Mesendoderm (in vitro differentiated cells): ENCODE results near the gene PIK3AP1.

Experiments
- DNase-seq: peaks from one replicate; pipeline ENCODE4 v3.0.0; 2013
- H2AK5ac ChIP-seq: 2 replicates; pipeline ENCODE4 v1.6.1; 2013; ENCODE audit warnings: low read length, inconsistent platforms
- H2BK120ac ChIP-seq: 2 replicates; pipeline ENCODE4 v1.6.1; 2013; ENCODE audit warnings: low read depth, mild to moderate bottlenecking, low read length, moderate library complexity, mixed read lengths
- H2BK15ac ChIP-seq: replicated peaks from 2 replicates; pipeline ENCODE4 v1.6.1; 2013; ENCODE audit warnings: low read depth, mild to moderate bottlenecking, moderate library complexity
- H2BK5ac ChIP-seq: 2 replicates; pipeline ENCODE4 v1.6.1; 2013; ENCODE audit warnings: low read length, inconsistent platforms
- H3K18ac ChIP-seq: 2 replicates; pipeline ENCODE4 v1.6.1; 2013; ENCODE audit warnings: mild to moderate bottlenecking, low read length, mixed read lengths
- H3K23ac ChIP-seq: one replicate; pipeline ENCODE4 v1.6.1; 2013; ENCODE audit warnings: low read length
- H3K27ac ChIP-seq: 2 replicates; pipeline ENCODE4 v1.5.1; 2013; ENCODE audit warnings: low read depth, mild to moderate bottlenecking, inconsistent platforms, low read length, moderate library complexity
- H3K27me3 ChIP-seq: 2 replicates; pipeline ENCODE4 v1.6.1; 2013; ENCODE audit warnings: low read length, control low read depth, mild to moderate bottlenecking, inconsistent platforms; ENCODE audit not compliant: insufficient read depth, poor library complexity
- H3K36me3 ChIP-seq: 2 replicates; pipeline ENCODE4 v1.6.1; 2013; ENCODE audit warnings: low read length, inconsistent platforms; ENCODE audit not compliant: control insufficient read depth, insufficient read depth
- H3K4ac ChIP-seq: one replicate; pipeline ENCODE4 v1.6.1; 2013; ENCODE audit warnings: low read depth, mild to moderate bottlenecking, low read length, moderate library complexity
- H3K4me1 ChIP-seq: 2 replicates; pipeline ENCODE4 v1.6.1; 2013; ENCODE audit warnings: low read depth, low read length, inconsistent platforms; ENCODE audit not compliant: control insufficient read depth
- H3K4me2 ChIP-seq: 2 replicates; pipeline ENCODE4 v1.6.1; 2013; ENCODE audit warnings: low read length
- H3K4me3 ChIP-seq: 2 replicates; pipeline ENCODE4 v1.5.1; 2013; ENCODE audit warnings: mild to moderate bottlenecking, low read length
- H3K56ac ChIP-seq: one replicate; pipeline ENCODE4 v1.6.1; 2013; ENCODE audit warnings: low read length
- H3K79me1 ChIP-seq: 2 replicates; pipeline ENCODE4 v1.6.1; 2013; ENCODE audit warnings: low read length, inconsistent platforms
- H3K79me2 ChIP-seq: 2 replicates; pipeline ENCODE4 v1.6.1; 2013; ENCODE audit warnings: mild to moderate bottlenecking, low read length; ENCODE audit not compliant: control insufficient read depth, insufficient read depth
- H3K9ac ChIP-seq: 2 replicates; pipeline ENCODE4 v1.6.1; 2013; ENCODE audit warnings: low read length, inconsistent platforms
- H4K5ac ChIP-seq: one replicate; pipeline ENCODE4 v1.6.1; 2013; ENCODE audit warnings: low read length
- H4K8ac ChIP-seq: one replicate; pipeline ENCODE4 v1.6.1; 2013; ENCODE audit warnings: low read depth, mild to moderate bottlenecking, control low read depth, low read length, moderate library complexity
- WGBS: extraction: QIAGEN DNeasy Blood & Tissue Kit; methylation state at CpG from one replicate; pipeline ENCODE4 v1.1.7; 2013; ENCODE audit warnings: low lambda C conversion rate, missing lambda C conversion rate; ENCODE audit not compliant: insufficient coverage; ENCODE audit errors: extremely low coverage; 5-methylcytosine and 5-hydroxymethylcytosine counted together

The PIK3AP1 gene

GRCh38 chr10:96595741-96596140 lies 124.6 kb downstream of the PIK3AP1 start:
- H3K27ac ChIP-seq = no peak overlapping the region
- no peaks in the 10 kb centered on the region for H3K4me1 ChIP-seq
- no peak overlapping the region for H2BK5ac ChIP-seq
- H3K4me3 ChIP-seq = no peak overlapping the region
- no peak overlapping the region for H2BK120ac ChIP-seq
- no peak overlapping the region for H4K5ac ChIP-seq
- H3K36me3 ChIP-seq = no peaks in the 10 kb centered on the region
- no CpG with 5 or more reads among the region's 4 CpGs for WGBS
- H3K4ac ChIP-seq = no peak overlapping the region
- H3K9ac ChIP-seq = no peak overlapping the region
- DNase-seq = no peak
- H3K23ac ChIP-seq = no peak overlapping the region
- no peak overlapping the region for H4K8ac ChIP-seq
- H3K79me2 ChIP-seq = no peaks in the 10 kb centered on the region
- H3K79me1 ChIP-seq = no peaks in the 10 kb centered on the region
- H3K18ac ChIP-seq = no peak overlapping the region
- H3K4me2 ChIP-seq = no peak overlapping the region
- no peak overlapping the region for H2AK5ac ChIP-seq
- H3K56ac ChIP-seq = no peak overlapping the region
- no peaks in the 10 kb centered on the region for H3K27me3 ChIP-seq
- H2BK15ac ChIP-seq = no peak overlapping the region

DNA sequence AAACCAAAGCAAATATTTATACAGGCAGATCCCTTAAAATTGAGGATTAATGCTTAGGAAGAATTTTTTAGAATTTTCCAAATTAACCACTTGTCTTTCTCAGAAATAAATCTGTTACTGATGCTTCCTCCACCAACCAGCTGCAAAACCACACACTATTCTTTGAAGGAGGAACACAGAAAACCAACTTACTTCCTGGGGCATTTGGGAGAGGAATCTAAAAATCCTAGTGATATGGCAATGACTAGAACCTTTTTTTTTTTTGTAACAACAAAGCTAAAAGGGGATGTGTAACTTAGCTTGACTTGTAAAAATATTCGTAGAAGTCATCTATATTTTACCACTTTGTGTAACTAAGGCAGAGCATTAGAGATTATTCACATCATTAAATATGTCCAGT lies 128.4 kb downstream of the PIK3AP1 start:
- Histone ChIP-seq H2AK5ac (no peak overlapping the region), H4K5ac (no peak overlapping the region), H3K4me1 (no peaks in the 10 kb centered on the region), H4K8ac (no peak overlapping the region), H3K56ac (no peak overlapping the region), H3K4me3 (no peak overlapping the region), H3K4ac (no peak overlapping the region), H2BK15ac (no peak overlapping the region), H3K27me3 (no peaks in the 10 kb centered on the region), H3K79me1 (no peaks in the 10 kb centered on the region), H3K27ac (no peak overlapping the region), H3K18ac (no peak overlapping the region), H3K79me2 (no peaks in the 10 kb centered on the region), H3K9ac (no peak overlapping the region), H3K36me3 (no peaks in the 10 kb centered on the region), H3K23ac (no peak overlapping the region), H2BK5ac (no peak overlapping the region), H2BK120ac (no peak overlapping the region), H3K4me2 (no peak overlapping the region)
- DNase-seq = no peak
- no CpG with 5 or more reads among the region's 1 CpG for WGBS

GRCh38 chr10:96588616-96589419 lies 131.5 kb downstream of the PIK3AP1 start:
- Histone ChIP-seq H2BK5ac (no peak overlapping the region), H4K8ac (no peak overlapping the region), H3K56ac (no peak overlapping the region), H3K79me1 (no peaks in the 10 kb centered on the region), H2BK15ac (no peak overlapping the region), H3K36me3 (no peaks in the 10 kb centered on the region), H4K5ac (no peak overlapping the region), H2BK120ac (no peak overlapping the region), H3K9ac (no peak overlapping the region), H3K23ac (no peak overlapping the region), H3K27me3 (no peaks in the 10 kb centered on the region), H3K27ac (no peak overlapping the region), H3K4me1 (no peaks in the 10 kb centered on the region), H3K79me2 (peaks cover 24% of the 10 kb centered on the region), H3K4me2 (no peak overlapping the region), H2AK5ac (no peak overlapping the region), H3K18ac (no peak overlapping the region), H3K4me3 (no peak overlapping the region), H3K4ac (no peak overlapping the region)
- no peak for DNase-seq
- WGBS = 100% methylated on average over 1 of the region's 5 CpGs

GRCh38 chr10:96588060-96588554 lies 132.2 kb downstream of the PIK3AP1 start:
- no peak overlapping the region for H2BK120ac ChIP-seq
- WGBS = no CpG with 5 or more reads among the region's 4 CpGs
- no peaks in the 10 kb centered on the region for H3K4me1 ChIP-seq
- no peak overlapping the region for H3K9ac ChIP-seq
- H3K36me3 ChIP-seq = no peaks in the 10 kb centered on the region
- no peak overlapping the region for H3K4me3 ChIP-seq
- no peak overlapping the region for H2BK5ac ChIP-seq
- no peak overlapping the region for H3K4ac ChIP-seq
- no peak overlapping the region for H3K27ac ChIP-seq
- no peak overlapping the region for H4K5ac ChIP-seq
- no peak for DNase-seq
- no peaks in the 10 kb centered on the region for H3K27me3 ChIP-seq
- H3K23ac ChIP-seq = no peak overlapping the region
- no peak overlapping the region for H2AK5ac ChIP-seq
- no peak overlapping the region for H4K8ac ChIP-seq
- no peak overlapping the region for H2BK15ac ChIP-seq
- peaks cover 31% of the 10 kb centered on the region for H3K79me2 ChIP-seq
- H3K56ac ChIP-seq = no peak overlapping the region
- H3K79me1 ChIP-seq = no peaks in the 10 kb centered on the region
- H3K18ac ChIP-seq = no peak overlapping the region
- no peak overlapping the region for H3K4me2 ChIP-seq

- Histone ChIP-seq H2BK5ac (peak overlapping the region; percentile 14), H3K23ac (no peak overlapping the region), H3K79me2 (peaks cover 36% of the 10 kb centered on the region), H3K18ac (peak overlapping the region; percentile 46), H3K4me2 (peak overlapping the region; percentile 32), H3K27ac (peak overlapping the region; percentile 90), H3K79me1 (no peaks in the 10 kb centered on the region), H3K36me3 (no peaks in the 10 kb centered on the region), H3K4ac (peak overlapping the region; percentile 65), H3K56ac (peak overlapping the region; percentile 89), H4K8ac (peak overlapping the region; percentile 98), H3K4me1 (no peaks in the 10 kb centered on the region), H2BK120ac (no peak overlapping the region), H3K4me3 (peak overlapping the region; percentile 7), H3K27me3 (no peaks in the 10 kb centered on the region), H2AK5ac (no peak overlapping the region), H4K5ac (no peak overlapping the region), H3K9ac (peak overlapping the region; percentile 79), H2BK15ac (no peak overlapping the region)
- WGBS = no CpG with 5 or more reads among the region's 25 CpGs
- DNase-seq = peak; percentile 87
Observed at GRCh38 chr10:96587264-96588059, 132.9 kb downstream of the PIK3AP1 start.
